ENCODE measurements around the gene CDKL2. TPM values are rescaled to one million over a fixed set of nuclear protein-coding genes. Genes with fewer than 3 reads are reported as not detected.

Gene CDKL2
- total and polyA plus RNA-seq, 9 of the 15 experiments (the other 6 are each of a cell fraction or from before 2014, with no cell fraction given), result 0.01 to 0.16 TPM; not detected in 7

- peak; percentile 72 for TF ChIP-seq ARID4B (CRISPR knock-in tag; IDR thresholded peaks at IDR 0.05)
- TF ChIP-seq STAT5B (CRISPR knock-in tag; IDR thresholded peaks at IDR 0.05), result no peak
- TF ChIP-seq TBP (optimal IDR thresholded peaks at IDR 0.05; ENCODE audit: low read depth, low read length), result no peak
- TF ChIP-seq SP2 (IDR thresholded peaks at IDR 0.05; ENCODE audit: extremely low read depth, low read depth, low read length, poor library complexity, severe bottlenecking), result no peak
- peak; percentile 87 for TF ChIP-seq CREM (IDR thresholded peaks at IDR 0.05; ENCODE audit: low read depth)
- peak; percentile 6 for TF ChIP-seq TAF9B (IDR thresholded peaks at IDR 0.05; ENCODE audit: partially characterized antibody)
- TF ChIP-seq HES1 (IDR thresholded peaks at IDR 0.05; ENCODE audit: low read depth), result no peak
- peak; percentile 53 for TF ChIP-seq HNRNPLL (IDR thresholded peaks at IDR 0.05; ENCODE audit: low read depth, low read length, poor library complexity, severe bottlenecking)
- TF ChIP-seq KDM5B (IDR thresholded peaks at IDR 0.05; ENCODE audit: insufficient replicate concordance, low read depth, low read length), result peak; percentile 56
- peak; percentile 27; the same call in 1 of the 2 replicates for TF ChIP-seq MGA (IDR thresholded peaks at IDR 0.05)
These were observed 42.2 kb upstream of the CDKL2 start (continued) for GRCh38 chr4:75672461-75673026.

Data from K562 (cell line).